Astrocyte of the spinal cord (primary cell): ENCODE results near the gene STN1.

Experiments
- DNase-seq: peaks from one replicate; pipeline ENCODE4 v3.0.0; 2011; ENCODE audit warnings: low read depth, low spot score
- H3K4me3 ChIP-seq: 2 replicates; pipeline ENCODE4 v1.5.1; 2011; ENCODE audit warnings: low read depth, mild to moderate bottlenecking, low read length, moderate library complexity
- in situ Hi-C: cut with HindIII; loops from 2 replicates; pipeline ENCODE4 v1.10.0; 2017; ENCODE audit warnings: low sequenced_read_pairs
- TF ChIP-seq, protein P1 (sequence below): IDR thresholded peaks from 2 replicates; pipeline ENCODE4 v1.5.1; 2012; ENCODE audit warnings: low read depth, mild to moderate bottlenecking, low read length, inconsistent platforms

The STN1 gene

GRCh38 chr10:103879409-103879808 lies 38.6 kb downstream of the STN1 start:
- TF ChIP-seq, protein P1, sequence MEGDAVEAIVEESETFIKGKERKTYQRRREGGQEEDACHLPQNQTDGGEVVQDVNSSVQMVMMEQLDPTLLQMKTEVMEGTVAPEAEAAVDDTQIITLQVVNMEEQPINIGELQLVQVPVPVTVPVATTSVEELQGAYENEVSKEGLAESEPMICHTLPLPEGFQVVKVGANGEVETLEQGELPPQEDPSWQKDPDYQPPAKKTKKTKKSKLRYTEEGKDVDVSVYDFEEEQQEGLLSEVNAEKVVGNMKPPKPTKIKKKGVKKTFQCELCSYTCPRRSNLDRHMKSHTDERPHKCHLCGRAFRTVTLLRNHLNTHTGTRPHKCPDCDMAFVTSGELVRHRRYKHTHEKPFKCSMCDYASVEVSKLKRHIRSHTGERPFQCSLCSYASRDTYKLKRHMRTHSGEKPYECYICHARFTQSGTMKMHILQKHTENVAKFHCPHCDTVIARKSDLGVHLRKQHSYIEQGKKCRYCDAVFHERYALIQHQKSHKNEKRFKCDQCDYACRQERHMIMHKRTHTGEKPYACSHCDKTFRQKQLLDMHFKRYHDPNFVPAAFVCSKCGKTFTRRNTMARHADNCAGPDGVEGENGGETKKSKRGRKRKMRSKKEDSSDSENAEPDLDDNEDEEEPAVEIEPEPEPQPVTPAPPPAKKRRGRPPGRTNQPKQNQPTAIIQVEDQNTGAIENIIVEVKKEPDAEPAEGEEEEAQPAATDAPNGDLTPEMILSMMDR: no peak
- no peak for DNase-seq
- H3K4me3 ChIP-seq: no peak overlapping the region
- in situ Hi-C loops: no loop called here

GRCh38 chr10:103877861-103878260 lies 40.1 kb downstream of the STN1 start:
- in situ Hi-C loops: no loop called here
- TF ChIP-seq, protein P1: no peak
- DNase-seq: no peak
- no peak overlapping the region for H3K4me3 ChIP-seq

- H3K4me3 ChIP-seq: no peak overlapping the region
- in situ Hi-C loops: no loop called here
- DNase-seq: no peak
- TF ChIP-seq, protein P1: no peak
These were observed 41.8 kb downstream of the STN1 start for GRCh38 chr10:103876155-103876554.

DNA sequence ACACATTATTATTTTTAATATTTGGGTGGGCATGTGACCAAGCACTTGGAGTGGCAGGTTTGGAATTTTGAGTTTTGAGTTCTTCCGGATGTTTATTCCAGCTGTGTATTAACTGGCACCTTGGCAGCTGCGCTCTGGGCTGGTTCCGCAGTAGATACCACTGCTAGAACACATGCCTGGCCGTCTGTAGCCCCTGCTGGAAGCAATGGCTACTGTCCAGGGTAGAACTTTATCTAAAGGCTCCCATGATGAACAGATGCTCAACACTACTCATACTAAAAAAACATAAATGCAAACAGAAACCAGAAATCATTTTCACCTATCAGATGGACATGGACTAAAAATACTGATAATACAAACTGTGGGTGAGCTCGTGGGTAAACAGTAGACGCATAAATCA lies 43.3 kb downstream of the STN1 start:
- DNase-seq: no peak
- no peak overlapping the region for H3K4me3 ChIP-seq
- in situ Hi-C loops: no loop called here
- TF ChIP-seq, protein P1: no peak

DNA sequence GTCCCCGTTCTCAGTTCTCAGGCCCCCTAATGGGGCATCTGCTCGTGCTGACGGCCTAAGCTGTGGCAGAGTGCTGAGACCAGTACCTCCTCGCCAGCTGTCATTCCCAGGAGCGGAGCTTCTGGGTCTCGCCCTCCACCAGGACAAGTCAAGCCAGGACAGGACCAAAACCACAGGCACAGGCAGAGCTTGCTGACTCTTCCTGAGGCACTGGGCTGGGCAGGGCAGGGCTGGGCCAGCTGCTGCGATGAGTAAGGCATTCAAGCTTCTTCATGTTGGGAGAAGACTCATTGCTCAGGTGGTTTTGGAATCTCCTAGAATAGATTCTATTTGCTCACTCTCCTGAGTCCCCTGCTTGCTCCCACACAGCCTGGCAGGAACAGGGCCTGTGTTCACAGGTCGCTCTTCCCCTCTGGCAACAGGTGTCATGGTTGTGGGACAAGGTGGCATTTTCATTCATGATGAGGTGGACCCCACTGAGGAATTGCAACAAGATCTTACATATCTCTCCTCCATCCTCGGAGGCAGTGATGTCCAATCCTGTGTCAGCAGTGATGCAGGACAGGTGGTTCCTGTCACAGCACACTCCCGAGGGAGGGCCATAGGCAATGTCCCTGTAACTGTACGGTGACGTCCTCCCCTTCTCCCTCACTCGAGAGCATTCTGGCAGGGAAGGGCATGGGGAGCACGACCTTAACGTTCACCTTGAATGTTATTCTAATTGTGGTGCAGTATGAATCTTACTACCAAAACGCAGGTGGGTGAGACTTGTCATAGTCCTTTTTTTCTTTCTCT lies 45.6 kb downstream of the STN1 start:
- in situ Hi-C loops: no loop called here
- H3K4me3 ChIP-seq: no peak overlapping the region

GRCh38 chr10:103871006-103871405 lies 47.0 kb downstream of the STN1 start:
- TF ChIP-seq, protein P1: no peak
- in situ Hi-C loops: no loop called here
- no peak overlapping the region for H3K4me3 ChIP-seq
- DNase-seq: no peak

More for the DNA sequence above, 45.6 kb downstream of the STN1 start:
- no peak for DNase-seq
- TF ChIP-seq, protein P1: no peak
